Mucosa of descending colon (tissue), 3 donors: ENCODE measurements around the gene NME7. TPM values are rescaled to one million over a fixed set of nuclear protein-coding genes. Genes with fewer than 3 reads are reported as not detected.

Experiments used
- ATAC-seq: fragments of 200-7000 bp; cut with Tn5 transposase; one replicate; pipeline ENCODE4 v1.9.1; 2020; ENCODE audit warnings: mild to moderate bottlenecking, moderate library complexity
- DNase-seq, 3 donors: peaks; one replicate each; pipeline ENCODE4 v3.0.0-alpha.2; 2020
- H3K36me3 ChIP-seq: fragments of 200-600 bp; one replicate; pipeline ENCODE4 v1.8.0; 2021; ENCODE audit warnings: low read depth, mild to moderate bottlenecking
- H3K4me1 ChIP-seq: fragments of 200-600 bp; one replicate; pipeline ENCODE4 v1.8.0; 2021; ENCODE audit warnings: low read depth, mild to moderate bottlenecking
- H3K4me3 ChIP-seq: fragments of 200-600 bp; one replicate; pipeline ENCODE4 v1.8.0; 2021; ENCODE audit warnings: mild to moderate bottlenecking
- H3K9me3 ChIP-seq: fragments of 200-600 bp; one replicate; pipeline ENCODE4 v1.8.0; 2021; ENCODE audit warnings: mild to moderate bottlenecking
- CTCF ChIP-seq: fragments of 200-600 bp; IDR thresholded peaks from one replicate; pipeline ENCODE4 v1.8.0; 2022; ENCODE audit warnings: antibody characterized with exemption, mild to moderate bottlenecking
- intact Hi-C, 2 donors: fragments of 100-400 bp; cut with DNase I in 1 of 2; cut with micrococcal nuclease in 1 of 2; formaldehyde crosslinking; loops; one replicate each; pipeline versions ENCODE4 v1.11.0 to v1.11.1; 2022; cut with DNase I, micrococcal nuclease
- total RNA-seq, 3 donors: library from RNA; stranded (reverse); fragmentation: NEBNext Ultra II Directional in 2 of 3; extraction: Animal tissue kit (Norgen Biotek cat#: 25700) in 2 of 3; gene quantifications; one replicate each; pipeline versions ENCODE4 v1.2.1 to v1.2.4, GENCODE V29; 2021 to 2023
- donor health status: DM: no; HTN: no; CAD: no; lungs with moderate emphysema.
- donor health status: DM: no; HTN: no; CAD: no.
- donor health status: DM: no; HTN: yes; CAD: no.

NME7 gene
- total RNA-seq, 3 donors from 2014 or later: 6.4 to 15.6 (median 7.2) TPM

- intact Hi-C loops: no loop called here
- ATAC-seq (no peak), DNase-seq (no peak)
- H3K4me3 ChIP-seq: no peak overlapping the region
- no peak for TF ChIP-seq CTCF
- no peaks in the 10 kb centered on the region for H3K4me1 ChIP-seq
- H3K9me3 ChIP-seq: no peaks in the 10 kb centered on the region
- no peaks in the 10 kb centered on the region for H3K36me3 ChIP-seq
Measured at GRCh38 chr1:169212088-169212487, 155.5 kb downstream of the NME7 start.

DNA sequence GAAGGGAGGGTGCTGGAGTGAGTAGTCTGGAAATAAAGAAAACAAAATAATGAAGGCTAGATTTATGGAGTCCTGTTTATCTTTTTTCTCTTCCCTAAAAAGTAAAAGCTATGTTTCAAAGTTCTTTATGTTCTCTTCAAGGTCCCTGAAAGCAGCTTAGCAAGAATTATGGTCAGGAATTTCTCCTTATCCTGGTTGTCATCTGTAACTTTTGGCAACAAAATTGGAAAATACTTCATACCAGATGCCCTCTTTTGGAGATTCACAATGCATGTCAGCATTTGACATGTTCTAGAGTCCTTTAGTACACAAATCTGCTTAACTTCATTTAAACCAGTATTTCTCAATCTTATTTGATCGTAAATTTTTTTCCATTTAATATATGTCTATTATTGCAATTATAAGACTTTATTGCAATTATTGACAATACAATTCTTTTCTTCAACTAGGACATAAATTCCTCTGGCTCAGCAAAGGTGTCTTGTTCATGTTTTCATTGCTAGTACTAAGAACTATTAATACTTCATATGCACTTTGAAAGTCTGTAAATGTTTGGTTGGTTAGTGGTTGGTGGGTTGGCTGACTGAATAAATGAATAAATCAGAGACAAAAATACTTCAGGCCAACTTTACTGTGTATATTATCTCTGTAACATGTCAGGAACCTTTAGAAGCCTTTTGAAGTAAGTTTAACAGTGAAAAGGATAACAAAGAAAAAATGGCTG lies 159.6 kb downstream of the NME7 start:
- DNase-seq: no peak
- Histone ChIP-seq H3K9me3 (no peaks in the 10 kb centered on the region), H3K36me3 (no peaks in the 10 kb centered on the region), H3K4me3 (no peak overlapping the region), H3K4me1 (no peaks in the 10 kb centered on the region)
- no peak for TF ChIP-seq CTCF
- intact Hi-C loops: no loop called here
- ATAC-seq: no peak

GRCh38 chr1:169204157-169204556 lies 163.4 kb downstream of the NME7 start:
- Histone ChIP-seq H3K36me3 (no peaks in the 10 kb centered on the region), H3K9me3 (no peaks in the 10 kb centered on the region), H3K4me1 (no peaks in the 10 kb centered on the region), H3K4me3 (no peak overlapping the region)
- no peak for TF ChIP-seq CTCF
- intact Hi-C loops: no loop called here
- DNase-seq: no peak
- ATAC-seq: no peak

DNA sequence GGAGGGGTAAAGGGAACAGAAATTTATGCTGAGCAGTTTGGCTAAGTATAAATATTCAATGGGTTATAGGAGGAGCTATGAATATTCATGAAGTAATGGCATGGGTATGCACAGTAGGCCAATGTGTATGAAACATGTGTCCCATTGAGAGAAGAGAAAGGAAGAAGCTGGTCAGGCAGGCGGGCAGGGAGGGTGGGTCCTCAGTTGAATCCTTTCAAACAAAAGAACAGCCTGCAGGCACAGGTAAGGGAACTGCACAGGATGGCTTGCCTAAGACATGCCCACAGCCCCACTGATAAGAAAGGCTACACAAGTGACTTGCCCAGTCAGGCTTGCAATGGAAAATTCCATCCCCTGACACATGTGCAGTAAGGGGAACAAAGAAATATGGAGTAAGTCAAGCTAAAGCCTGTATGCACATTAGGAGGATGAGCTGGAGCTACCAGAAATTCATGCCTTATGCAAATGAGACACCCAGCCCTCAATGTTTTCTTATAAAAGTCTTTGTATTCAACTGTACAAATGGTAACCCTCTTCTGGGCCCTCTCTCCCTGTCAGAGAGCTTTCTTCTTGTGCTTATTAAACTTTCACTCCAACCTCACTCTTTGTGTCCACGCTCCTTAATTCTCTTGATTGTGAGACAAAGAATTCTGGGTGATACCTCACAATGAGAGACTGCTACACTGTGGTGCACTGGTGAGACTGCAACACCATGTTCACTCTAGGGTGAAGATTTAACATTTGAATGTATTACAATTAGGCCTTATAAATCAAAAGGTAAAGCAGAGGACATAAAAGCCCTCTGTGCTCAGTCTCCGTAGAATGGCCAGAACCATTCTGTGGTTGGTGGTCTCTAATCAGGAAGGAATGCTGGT lies 164.6 kb downstream of the NME7 start:
- H3K36me3 ChIP-seq: no peaks in the 10 kb centered on the region
- no peak for DNase-seq
- TF ChIP-seq CTCF: no peak
- no peaks in the 10 kb centered on the region for H3K4me1 ChIP-seq
- intact Hi-C loops: no loop called here
- no peaks in the 10 kb centered on the region for H3K9me3 ChIP-seq
- no peak for ATAC-seq
- H3K4me3 ChIP-seq: no peak overlapping the region

DNA sequence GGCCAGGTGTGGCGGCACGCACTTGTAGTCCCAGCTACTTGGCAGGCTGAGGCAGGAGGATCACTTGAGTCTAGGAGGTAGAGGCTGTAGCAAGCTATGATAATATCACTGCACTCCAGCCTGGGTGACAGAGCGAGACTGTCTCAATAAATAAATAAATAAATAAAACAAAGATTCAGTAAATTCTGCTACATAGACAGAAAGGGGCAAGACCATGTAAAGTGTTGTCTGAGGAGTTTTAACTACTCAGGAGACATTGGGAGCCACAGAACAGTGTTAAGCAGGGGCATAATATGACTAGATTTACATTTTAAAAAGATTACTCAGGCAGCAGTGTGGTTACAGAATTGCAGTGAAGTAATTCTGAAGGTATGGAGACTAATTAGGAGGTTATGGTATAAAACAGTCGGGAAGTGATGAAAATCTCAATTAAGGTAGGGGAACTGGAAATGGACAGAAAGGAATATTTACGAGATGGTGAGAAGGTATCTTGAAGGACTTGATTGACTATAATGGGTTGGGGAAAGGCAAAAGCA lies 166.4 kb downstream of the NME7 start:
- no peaks in the 10 kb centered on the region for H3K9me3 ChIP-seq
- no peaks in the 10 kb centered on the region for H3K4me1 ChIP-seq
- ATAC-seq: no peak
- no peaks in the 10 kb centered on the region for H3K36me3 ChIP-seq
- no peak overlapping the region for H3K4me3 ChIP-seq
- DNase-seq: no peak
- no peak for TF ChIP-seq CTCF
- intact Hi-C loops: no loop called here
